Astrocyte of the spinal cord (primary cell): Measurements from ENCODE around the gene ME3.
A peak's percentile ranks its signal among the peaks of the same experiment; 100 is the strongest.

Source experiments
- DNase-seq: peaks from one replicate; pipeline ENCODE4 v3.0.0; 2011; ENCODE audit warnings: low read depth, low spot score
- H3K4me3 ChIP-seq: 2 replicates; pipeline ENCODE4 v1.5.1; 2011; ENCODE audit warnings: low read depth, mild to moderate bottlenecking, low read length, moderate library complexity
- in situ Hi-C: cut with HindIII; loops from 2 replicates; pipeline ENCODE4 v1.10.0; 2017; ENCODE audit warnings: low sequenced_read_pairs
- TF ChIP-seq, protein P1 (sequence below): IDR thresholded peaks from 2 replicates; pipeline ENCODE4 v1.5.1; 2012; ENCODE audit warnings: low read depth, mild to moderate bottlenecking, low read length, inconsistent platforms

ME3 gene

DNA sequence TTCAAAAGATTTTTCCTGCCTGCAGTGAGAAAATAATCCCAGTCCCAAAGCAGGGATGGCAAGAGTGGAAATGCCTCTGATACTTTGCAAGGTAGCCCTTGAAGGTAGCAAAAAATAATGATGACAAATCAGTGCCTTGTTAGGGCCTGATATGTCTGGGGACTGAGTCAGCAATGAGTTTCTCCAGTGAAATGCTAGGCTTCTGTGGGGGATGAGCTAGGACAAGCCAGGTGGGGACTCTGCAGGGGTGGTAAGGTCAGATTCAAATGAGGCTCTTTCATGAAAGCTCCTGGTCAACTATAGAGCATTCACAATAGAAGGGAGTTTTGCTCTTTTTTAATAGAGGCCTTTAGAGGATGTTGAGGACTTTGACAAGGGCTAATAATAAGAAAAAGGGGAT lies 77.7 kb downstream of the ME3 start:
- no peak overlapping the region for H3K4me3 ChIP-seq
- in situ Hi-C loops: no loop called here
- no peak for DNase-seq
- TF ChIP-seq, protein P1, sequence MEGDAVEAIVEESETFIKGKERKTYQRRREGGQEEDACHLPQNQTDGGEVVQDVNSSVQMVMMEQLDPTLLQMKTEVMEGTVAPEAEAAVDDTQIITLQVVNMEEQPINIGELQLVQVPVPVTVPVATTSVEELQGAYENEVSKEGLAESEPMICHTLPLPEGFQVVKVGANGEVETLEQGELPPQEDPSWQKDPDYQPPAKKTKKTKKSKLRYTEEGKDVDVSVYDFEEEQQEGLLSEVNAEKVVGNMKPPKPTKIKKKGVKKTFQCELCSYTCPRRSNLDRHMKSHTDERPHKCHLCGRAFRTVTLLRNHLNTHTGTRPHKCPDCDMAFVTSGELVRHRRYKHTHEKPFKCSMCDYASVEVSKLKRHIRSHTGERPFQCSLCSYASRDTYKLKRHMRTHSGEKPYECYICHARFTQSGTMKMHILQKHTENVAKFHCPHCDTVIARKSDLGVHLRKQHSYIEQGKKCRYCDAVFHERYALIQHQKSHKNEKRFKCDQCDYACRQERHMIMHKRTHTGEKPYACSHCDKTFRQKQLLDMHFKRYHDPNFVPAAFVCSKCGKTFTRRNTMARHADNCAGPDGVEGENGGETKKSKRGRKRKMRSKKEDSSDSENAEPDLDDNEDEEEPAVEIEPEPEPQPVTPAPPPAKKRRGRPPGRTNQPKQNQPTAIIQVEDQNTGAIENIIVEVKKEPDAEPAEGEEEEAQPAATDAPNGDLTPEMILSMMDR: no peak

DNA sequence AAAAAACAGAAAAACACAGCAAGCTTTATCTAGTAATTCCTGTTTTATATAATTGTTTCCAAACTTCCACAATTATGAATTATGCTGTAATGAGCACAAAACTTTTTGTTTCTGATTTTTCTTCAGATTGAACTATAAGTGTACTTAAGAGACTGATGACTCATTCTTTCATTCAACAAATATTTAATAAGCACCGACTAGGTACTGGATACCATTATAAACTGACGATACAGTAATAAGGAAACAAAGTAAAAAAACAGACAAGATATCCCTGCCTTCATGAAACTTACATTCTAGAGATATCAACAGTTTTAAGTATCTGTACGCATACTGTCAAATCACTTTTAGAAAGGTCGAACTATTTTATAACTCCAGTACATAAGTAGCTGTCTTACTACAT lies 78.6 kb downstream of the ME3 start:
- no peak for DNase-seq
- in situ Hi-C loops: no loop called here
- no peak overlapping the region for H3K4me3 ChIP-seq
- TF ChIP-seq, protein P1: no peak

DNA sequence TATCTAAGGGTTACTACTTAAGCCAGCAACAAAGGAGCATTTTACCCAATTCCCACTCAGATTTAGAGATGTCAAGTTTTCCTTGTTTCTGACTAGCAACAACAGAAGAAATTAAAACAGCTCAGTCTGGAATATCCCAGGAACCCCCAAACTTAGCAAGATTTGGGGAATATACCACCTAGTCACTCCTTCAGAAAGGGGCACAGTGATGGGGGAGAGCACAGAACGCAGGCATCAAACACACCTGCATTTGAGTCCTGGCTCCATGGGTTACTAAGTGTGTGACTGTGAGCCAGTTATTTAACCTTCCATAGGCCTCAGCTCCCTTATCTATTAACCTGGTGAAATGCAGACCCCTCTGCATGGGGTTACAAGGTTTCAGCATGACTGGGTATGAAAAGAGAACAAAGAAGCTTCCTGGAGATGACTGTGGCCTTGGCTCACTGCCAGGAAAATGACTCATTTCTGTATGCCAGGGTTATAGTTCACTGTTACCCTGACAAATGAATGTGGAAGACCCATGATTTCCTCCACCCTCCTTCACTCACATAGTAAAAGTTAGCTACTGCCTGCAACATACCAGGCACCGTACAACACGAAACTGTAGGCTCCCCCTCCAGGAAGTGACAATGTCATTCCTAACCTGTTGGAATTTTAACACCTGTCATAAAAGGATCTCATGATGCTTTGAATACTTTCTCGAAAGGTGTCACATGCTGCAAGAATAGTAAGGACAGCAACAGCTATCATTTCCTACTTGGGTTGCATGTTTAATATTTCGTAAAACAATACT lies 79.6 kb downstream of the ME3 start:
- peak; percentile 88 for DNase-seq
- in situ Hi-C loops: no loop called here
- H3K4me3 ChIP-seq: no peak overlapping the region
- TF ChIP-seq, protein P1: no peak

DNA sequence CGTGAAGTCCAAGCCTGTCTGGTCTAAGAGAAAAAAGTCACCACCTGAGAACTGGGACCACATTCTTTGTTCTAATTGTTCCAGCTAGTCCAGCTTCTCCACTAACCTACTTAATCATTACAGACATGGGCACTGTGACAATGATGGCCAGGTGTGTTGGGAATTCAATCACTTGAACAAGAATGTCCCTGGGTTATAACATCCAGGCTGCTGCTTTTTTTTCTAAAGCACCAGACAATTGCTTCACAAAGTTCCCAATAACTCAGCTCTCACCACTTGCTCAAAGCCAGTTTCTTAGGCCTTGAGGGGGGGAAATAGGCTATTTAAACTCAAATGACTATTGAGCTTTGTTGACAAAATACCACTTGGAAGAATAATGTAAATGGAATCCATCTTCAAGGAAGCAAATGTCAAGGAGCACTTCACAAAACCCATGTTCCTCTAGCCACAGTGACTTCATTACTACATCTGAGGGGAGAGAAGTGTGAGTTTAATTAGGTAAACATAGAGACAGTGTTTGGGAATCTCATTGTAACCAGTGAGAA lies 80.3 kb downstream of the ME3 start:
- TF ChIP-seq, protein P1: no peak
- in situ Hi-C loops: no loop called here
- peak; percentile 72 for DNase-seq
- H3K4me3 ChIP-seq: no peak overlapping the region

DNA sequence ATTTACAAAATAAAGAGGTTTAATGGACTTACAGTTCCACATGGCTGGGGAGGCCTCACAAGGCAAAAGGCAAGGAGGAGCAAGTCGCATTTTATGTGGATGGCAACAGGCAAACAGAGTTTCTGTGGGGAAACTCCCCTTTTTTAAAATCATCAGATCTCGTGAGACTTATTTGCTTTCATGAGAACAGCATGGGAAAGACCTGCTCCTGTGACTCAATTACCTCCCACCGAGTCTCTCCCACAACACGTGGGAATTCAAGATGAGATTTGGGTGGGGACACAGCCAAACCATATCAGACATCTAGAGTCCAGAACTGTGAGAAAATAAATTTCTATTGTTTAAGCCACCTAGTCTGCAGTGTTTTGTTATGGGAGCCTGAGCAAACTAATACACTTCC lies 80.8 kb downstream of the ME3 start:
- TF ChIP-seq, protein P1: no peak
- no peak for DNase-seq
- in situ Hi-C loops: no loop called here
- no peak overlapping the region for H3K4me3 ChIP-seq

DNA sequence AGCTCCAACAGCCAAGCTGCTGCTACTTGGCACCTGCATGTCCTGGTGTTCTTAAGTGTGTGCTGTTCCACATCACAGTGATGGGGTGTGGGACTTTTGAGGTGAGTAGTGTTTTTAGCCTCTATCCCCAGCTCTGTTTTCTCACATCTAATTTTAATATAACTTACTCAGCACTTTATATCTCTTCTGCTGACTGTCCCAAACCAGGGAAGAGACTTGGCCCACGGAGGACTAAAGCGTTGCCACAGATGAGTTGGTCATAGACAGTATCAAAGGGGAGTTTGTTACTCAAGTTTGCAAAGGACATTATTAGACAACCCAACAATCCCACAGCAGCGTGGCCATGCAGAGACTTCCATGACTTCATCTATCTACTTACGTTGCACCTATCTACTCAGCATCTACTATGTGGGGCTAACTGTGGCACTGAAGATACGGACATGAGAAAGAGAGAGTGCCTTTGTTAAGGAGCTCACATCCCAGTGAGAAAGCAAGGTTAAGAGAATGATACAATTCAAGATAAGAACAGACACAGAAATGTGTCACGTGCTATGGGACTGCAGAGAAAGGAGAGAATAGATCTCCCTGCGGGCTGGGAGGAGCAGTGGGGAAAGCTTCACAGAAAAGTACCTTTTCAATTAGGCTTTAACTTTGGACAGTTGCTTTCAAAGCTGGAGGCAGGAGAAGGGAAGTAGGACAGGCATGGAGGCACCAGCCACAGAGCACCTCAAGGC lies 82.4 kb downstream of the ME3 start:
- TF ChIP-seq, protein P1: no peak
- no peak for DNase-seq
- in situ Hi-C loops: no loop called here
- H3K4me3 ChIP-seq: no peak overlapping the region
